ENCODE results near the gene CFAP53. TPM values are rescaled to one million over a fixed set of nuclear protein-coding genes. Genes with fewer than 3 reads are reported as not detected.

Gene CFAP53
- total RNA-seq, 1 donor from 2014 or later: 0.68 TPM

DNA sequence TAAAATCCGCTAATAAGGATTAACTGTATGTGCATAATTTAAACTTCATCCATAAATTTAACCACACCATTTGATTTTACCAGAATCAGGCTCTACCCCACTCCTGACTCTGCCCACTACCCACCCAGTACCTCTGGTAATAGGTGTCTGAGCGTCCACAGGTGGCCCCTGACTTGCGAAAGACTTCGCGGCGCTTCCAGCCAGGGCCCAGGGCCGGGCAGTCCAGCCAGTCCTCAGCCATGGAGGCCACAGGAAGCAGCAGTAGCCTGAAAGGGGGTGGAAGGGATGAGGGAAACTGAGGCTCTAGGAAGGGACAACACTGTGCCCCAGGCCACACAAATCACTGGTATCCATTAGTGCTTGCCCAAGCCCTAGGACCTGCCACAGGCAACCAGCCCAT lies 13.5 kb upstream of the CFAP53 start:
- Histone ChIP-seq H3K9me3 (ENCODE audit: insufficient read depth, low read depth, low read length) (no peaks in the 10 kb centered on the region), H2AFZ (ENCODE audit: low read depth, low read length) (no peak overlapping the region), H3K36me3 (ENCODE audit: insufficient read depth, low read length) (peaks cover 29% of the 10 kb centered on the region), H3K4me1 (ENCODE audit: insufficient read depth, low read length) (peaks cover 31% of the 10 kb centered on the region), H3K27me3 (ENCODE audit: insufficient read depth, low read length) (no peaks in the 10 kb centered on the region), H3K27ac (ENCODE audit: low read depth, low read length) (peak overlapping the region; percentile 4), H3K79me2 (ENCODE audit: insufficient read depth, low read length) (peaks cover 51% of the 10 kb centered on the region), H4K20me1 (ENCODE audit: insufficient read depth, low read length) (peaks cover 38% of the 10 kb centered on the region), H3K9ac (ENCODE audit: low read length) (peak overlapping the region; percentile 98), H3K4me2 (ENCODE audit: low read length) (peak overlapping the region; percentile 100), H3K4me3 (ENCODE audit: insufficient read depth, low read depth, low read length) (peak overlapping the region; percentile 96)
- peaks cover 16% of the 10 kb centered on the region for H3K4me1 Mint-ChIP-seq (ENCODE audit: low read depth, unreplicated experiment)
- DNase-seq (ENCODE audit: low read depth): no peak
- H3K9me3 Mint-ChIP-seq (ENCODE audit: unreplicated experiment): no peaks in the 10 kb centered on the region
- H3K27ac Mint-ChIP-seq (ENCODE audit: unreplicated experiment): peak overlapping the region; percentile 69
- no peak for FAIRE-seq
- TF ChIP-seq, protein P1, sequence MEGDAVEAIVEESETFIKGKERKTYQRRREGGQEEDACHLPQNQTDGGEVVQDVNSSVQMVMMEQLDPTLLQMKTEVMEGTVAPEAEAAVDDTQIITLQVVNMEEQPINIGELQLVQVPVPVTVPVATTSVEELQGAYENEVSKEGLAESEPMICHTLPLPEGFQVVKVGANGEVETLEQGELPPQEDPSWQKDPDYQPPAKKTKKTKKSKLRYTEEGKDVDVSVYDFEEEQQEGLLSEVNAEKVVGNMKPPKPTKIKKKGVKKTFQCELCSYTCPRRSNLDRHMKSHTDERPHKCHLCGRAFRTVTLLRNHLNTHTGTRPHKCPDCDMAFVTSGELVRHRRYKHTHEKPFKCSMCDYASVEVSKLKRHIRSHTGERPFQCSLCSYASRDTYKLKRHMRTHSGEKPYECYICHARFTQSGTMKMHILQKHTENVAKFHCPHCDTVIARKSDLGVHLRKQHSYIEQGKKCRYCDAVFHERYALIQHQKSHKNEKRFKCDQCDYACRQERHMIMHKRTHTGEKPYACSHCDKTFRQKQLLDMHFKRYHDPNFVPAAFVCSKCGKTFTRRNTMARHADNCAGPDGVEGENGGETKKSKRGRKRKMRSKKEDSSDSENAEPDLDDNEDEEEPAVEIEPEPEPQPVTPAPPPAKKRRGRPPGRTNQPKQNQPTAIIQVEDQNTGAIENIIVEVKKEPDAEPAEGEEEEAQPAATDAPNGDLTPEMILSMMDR (IDR thresholded peaks at IDR 0.05; ENCODE audit: insufficient read depth, low read depth, low read length): no peak
- no peak for TF ChIP-seq EZH2 (IDR thresholded peaks at IDR 0.05; ENCODE audit: insufficient read depth, low read length)
- peak overlapping the region; percentile 96 for H3K4me3 Mint-ChIP-seq (ENCODE audit: unreplicated experiment)
- H3K36me3 Mint-ChIP-seq (ENCODE audit: low read depth, unreplicated experiment): peaks cover 25% of the 10 kb centered on the region
- H3K27me3 Mint-ChIP-seq (ENCODE audit: low read depth, unreplicated experiment): no peaks in the 10 kb centered on the region

DNA sequence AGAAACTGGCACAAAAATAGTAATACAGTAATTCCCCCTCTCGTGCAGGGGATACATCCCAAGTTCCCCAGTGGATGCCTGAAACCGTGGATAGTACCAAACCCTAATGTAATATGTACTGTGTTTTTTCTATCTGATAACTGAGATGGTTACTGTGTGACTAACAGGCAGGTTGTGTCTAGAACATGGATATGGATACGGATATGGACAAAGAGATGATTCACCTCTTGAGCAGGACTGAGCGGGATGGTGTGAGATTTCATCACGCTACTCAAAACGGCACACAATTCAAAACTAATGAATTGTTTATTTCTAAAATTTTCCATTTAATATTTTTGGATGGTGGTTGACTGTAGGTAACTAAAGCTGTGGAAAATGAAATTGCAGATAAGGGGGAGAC lies 11.6 kb upstream of the CFAP53 start:
- Histone ChIP-seq H3K36me3 (ENCODE audit: insufficient read depth, low read length) (peaks cover 37% of the 10 kb centered on the region), H2AFZ (ENCODE audit: low read depth, low read length) (no peak overlapping the region), H3K4me1 (ENCODE audit: insufficient read depth, low read length) (peaks cover 29% of the 10 kb centered on the region), H3K27me3 (ENCODE audit: insufficient read depth, low read length) (no peaks in the 10 kb centered on the region), H3K9ac (ENCODE audit: low read length) (no peak overlapping the region), H3K79me2 (ENCODE audit: insufficient read depth, low read length) (peaks cover 51% of the 10 kb centered on the region), H3K9me3 (ENCODE audit: insufficient read depth, low read depth, low read length) (no peaks in the 10 kb centered on the region), H3K27ac (ENCODE audit: low read depth, low read length) (peak overlapping the region; percentile 60), H4K20me1 (ENCODE audit: insufficient read depth, low read length) (peaks cover 45% of the 10 kb centered on the region), H3K4me3 (ENCODE audit: insufficient read depth, low read depth, low read length) (no peak overlapping the region), H3K4me2 (ENCODE audit: low read length) (peak overlapping the region; percentile 27)
- FAIRE-seq (no peak), DNase-seq (ENCODE audit: low read depth) (peak; percentile 71)
- Mint-ChIP-seq H3K4me3 (ENCODE audit: unreplicated experiment) (peak overlapping the region; percentile 71), H3K27me3 (ENCODE audit: low read depth, unreplicated experiment) (no peaks in the 10 kb centered on the region), H3K27ac (ENCODE audit: unreplicated experiment) (peak overlapping the region; percentile 76), H3K4me1 (ENCODE audit: low read depth, unreplicated experiment) (peaks cover 16% of the 10 kb centered on the region), H3K36me3 (ENCODE audit: low read depth, unreplicated experiment) (peaks cover 26% of the 10 kb centered on the region), H3K9me3 (ENCODE audit: unreplicated experiment) (no peaks in the 10 kb centered on the region)
- TF ChIP-seq, protein P1 (IDR thresholded peaks at IDR 0.05; ENCODE audit: insufficient read depth, low read depth, low read length): no peak
- no peak for TF ChIP-seq EZH2 (IDR thresholded peaks at IDR 0.05; ENCODE audit: insufficient read depth, low read length)

DNA sequence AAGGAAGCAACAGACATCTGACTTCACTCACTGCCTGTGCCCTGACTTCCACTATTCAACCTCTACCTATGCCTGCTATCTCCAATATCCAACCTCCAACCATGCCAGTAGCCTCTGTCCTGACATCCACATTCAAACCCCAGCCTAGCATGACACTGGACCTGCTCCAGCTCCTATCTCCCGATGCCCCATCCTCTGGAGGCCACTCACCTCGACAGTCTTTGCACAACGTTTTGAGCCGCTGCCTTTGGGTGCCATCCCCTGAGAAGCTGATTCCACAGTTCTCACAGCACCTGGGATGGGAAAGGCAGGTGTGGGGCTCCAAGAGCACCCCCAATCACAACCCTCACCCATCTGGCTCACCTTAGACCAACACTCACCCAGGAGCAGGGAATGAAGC lies 10.2 kb upstream of the CFAP53 start:
- FAIRE-seq: no peak
- no peak overlapping the region for H3K4me2 ChIP-seq (ENCODE audit: low read length)
- H4K20me1 ChIP-seq (ENCODE audit: insufficient read depth, low read length): peaks cover 49% of the 10 kb centered on the region
- no peaks in the 10 kb centered on the region for H3K27me3 ChIP-seq (ENCODE audit: insufficient read depth, low read length)
- TF ChIP-seq EZH2 (IDR thresholded peaks at IDR 0.05; ENCODE audit: insufficient read depth, low read length): no peak
- TF ChIP-seq, protein P1 (IDR thresholded peaks at IDR 0.05; ENCODE audit: insufficient read depth, low read depth, low read length): no peak
- H3K36me3 Mint-ChIP-seq (ENCODE audit: low read depth, unreplicated experiment): peaks cover 32% of the 10 kb centered on the region
- H3K27ac Mint-ChIP-seq (ENCODE audit: unreplicated experiment): peak overlapping the region; percentile 18
- H3K27ac ChIP-seq (ENCODE audit: low read depth, low read length): no peak overlapping the region
- H3K4me3 Mint-ChIP-seq (ENCODE audit: unreplicated experiment): no peak overlapping the region
- H3K4me3 ChIP-seq (ENCODE audit: insufficient read depth, low read depth, low read length): no peak overlapping the region
- peaks cover 16% of the 10 kb centered on the region for H3K4me1 Mint-ChIP-seq (ENCODE audit: low read depth, unreplicated experiment)
- peaks cover 22% of the 10 kb centered on the region for H3K4me1 ChIP-seq (ENCODE audit: insufficient read depth, low read length)
- DNase-seq (ENCODE audit: low read depth): no peak
- no peak overlapping the region for H3K9ac ChIP-seq (ENCODE audit: low read length)
- no peaks in the 10 kb centered on the region for H3K9me3 Mint-ChIP-seq (ENCODE audit: unreplicated experiment)
- H3K79me2 ChIP-seq (ENCODE audit: insufficient read depth, low read length): peaks cover 51% of the 10 kb centered on the region
- no peaks in the 10 kb centered on the region for H3K9me3 ChIP-seq (ENCODE audit: insufficient read depth, low read depth, low read length)
- no peaks in the 10 kb centered on the region for H3K27me3 Mint-ChIP-seq (ENCODE audit: low read depth, unreplicated experiment)
- no peak overlapping the region for H2AFZ ChIP-seq (ENCODE audit: low read depth, low read length)
- H3K36me3 ChIP-seq (ENCODE audit: insufficient read depth, low read length): peaks cover 50% of the 10 kb centered on the region

Measured in astrocyte (in vitro differentiated cells and primary cell).